Measurements from ENCODE around the gene STOX2.

Gene STOX2

DNA sequence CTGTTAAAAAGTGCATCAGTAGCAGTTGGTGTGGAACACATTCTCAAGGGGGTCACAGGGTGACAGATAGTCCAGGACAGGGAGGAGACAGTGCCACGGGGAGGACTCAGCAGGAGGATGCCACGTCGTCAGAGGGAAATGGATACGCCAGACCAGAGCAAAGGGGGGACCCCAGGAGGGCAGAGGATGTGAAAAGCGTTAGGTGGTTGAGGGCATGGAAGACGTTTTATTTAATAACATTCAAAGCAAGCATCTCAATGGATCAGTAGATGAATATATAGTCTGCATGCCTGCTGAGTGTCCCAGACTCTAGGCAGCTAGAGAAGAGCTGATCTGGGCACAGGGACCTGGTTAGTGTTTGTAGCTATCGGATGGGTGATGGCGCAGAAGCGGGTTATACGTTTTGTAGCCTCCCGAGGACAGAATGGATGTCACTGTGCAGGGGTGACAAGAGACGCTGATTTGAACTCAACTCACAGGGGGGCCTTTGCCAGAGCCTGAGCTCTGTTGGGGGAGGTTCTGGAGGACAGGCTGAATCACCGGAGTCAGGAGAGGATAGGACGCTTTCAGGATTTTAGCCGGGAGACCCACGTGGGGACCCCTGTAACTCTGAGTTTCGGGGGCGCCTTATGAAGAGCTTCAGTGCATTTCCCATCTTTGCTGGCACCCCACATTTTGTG is 81.3 kb downstream of the STOX2 start:
- no peak for TF ChIP-seq CTCF (IDR thresholded peaks at IDR 0.05; ENCODE audit: control insufficient read depth, insufficient read depth, low read depth, low read length, missing control alignments)
- no peak overlapping the region for H3K4me3 ChIP-seq (ENCODE audit: control insufficient read depth, low read depth, low read length)
- no peak for DNase-seq (ENCODE audit: low read depth)

- peak; percentile 23 for DNase-seq (ENCODE audit: low read depth)
- TF ChIP-seq CTCF (IDR thresholded peaks at IDR 0.05; ENCODE audit: control insufficient read depth, insufficient read depth, low read depth, low read length, missing control alignments), result no peak
- peak overlapping the region; percentile 5 for H3K4me3 ChIP-seq (ENCODE audit: control insufficient read depth, low read depth, low read length)
These were observed 82.2 kb downstream of the STOX2 start for GRCh38 chr4:183986971-183987946.

GRCh38 chr4:183987987-183988392 is 82.9 kb downstream of the STOX2 start:
- peak; percentile 47 for DNase-seq (ENCODE audit: low read depth)
- TF ChIP-seq CTCF (IDR thresholded peaks at IDR 0.05; ENCODE audit: control insufficient read depth, insufficient read depth, low read depth, low read length, missing control alignments), result no peak

DNA sequence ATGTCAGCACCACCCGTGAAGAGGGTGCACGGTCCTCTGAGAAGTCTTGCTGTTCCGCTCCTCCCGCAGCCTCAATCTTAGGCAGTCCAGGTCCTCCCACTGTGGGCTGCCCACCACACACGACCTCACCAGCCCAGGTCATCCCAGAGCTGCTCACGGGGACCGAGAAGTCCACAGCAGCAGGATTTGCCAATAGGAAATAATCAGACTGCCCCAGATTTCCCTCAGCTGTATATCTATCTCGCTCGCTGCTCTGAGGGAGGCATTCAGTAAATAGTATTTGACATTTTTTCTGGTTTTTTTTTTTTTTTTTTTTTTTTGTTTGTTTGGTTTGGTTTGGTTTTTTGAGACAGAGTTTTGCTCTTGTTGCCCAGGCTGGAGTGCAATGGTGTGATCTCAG is 83.8 kb downstream of the STOX2 start:
- no peak for TF ChIP-seq CTCF (IDR thresholded peaks at IDR 0.05; ENCODE audit: control insufficient read depth, insufficient read depth, low read depth, low read length, missing control alignments)
- DNase-seq (ENCODE audit: low read depth), result no peak
- no peak overlapping the region for H3K4me3 ChIP-seq (ENCODE audit: control insufficient read depth, low read depth, low read length)

More at GRCh38 chr4:183987987-183988392, 82.9 kb downstream of the STOX2 start:
- peak overlapping the region; percentile 5; the same call in 1 of the 2 replicates for H3K4me3 ChIP-seq (ENCODE audit: control insufficient read depth, low read depth, low read length)

GRCh38 chr4:183989461-183989860 is 84.4 kb downstream of the STOX2 start:
- peak; percentile 8 for DNase-seq (ENCODE audit: low read depth)
- no peak for TF ChIP-seq CTCF (IDR thresholded peaks at IDR 0.05; ENCODE audit: control insufficient read depth, insufficient read depth, low read depth, low read length, missing control alignments)
- no peak overlapping the region for H3K4me3 ChIP-seq (ENCODE audit: control insufficient read depth, low read depth, low read length)

DNA sequence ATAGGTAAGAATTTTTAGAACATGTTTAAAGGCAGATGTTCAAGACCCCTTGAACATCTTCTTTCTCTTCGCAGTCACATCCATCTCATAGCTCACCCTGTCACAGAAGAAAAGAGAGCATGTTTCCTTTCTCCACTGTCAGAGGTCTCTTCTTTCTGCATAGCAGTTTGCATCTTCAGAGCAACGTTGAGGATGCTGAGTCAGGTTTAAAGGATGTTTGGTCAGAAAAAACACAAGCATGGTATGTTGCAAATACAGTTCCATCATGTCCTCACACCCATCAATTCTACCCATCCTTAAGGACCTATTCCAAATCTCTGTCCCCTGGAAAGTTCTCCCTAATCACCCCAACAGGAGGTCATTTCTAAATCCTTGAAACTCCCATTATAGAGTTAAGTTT is 84.8 kb downstream of the STOX2 start:
- TF ChIP-seq CTCF (IDR thresholded peaks at IDR 0.05; ENCODE audit: control insufficient read depth, insufficient read depth, low read depth, low read length, missing control alignments), result no peak
- H3K4me3 ChIP-seq (ENCODE audit: control insufficient read depth, low read depth, low read length), result no peak overlapping the region
- no peak for DNase-seq (ENCODE audit: low read depth)
